ENCODE measurements around the gene ENOPH1. TPM values are rescaled to one million over a fixed set of nuclear protein-coding genes. Genes with fewer than 3 reads are reported as not detected.

The ENOPH1 gene
- total and polyA plus RNA-seq, 2 of the 13 experiments (the other 11 are each of a cell fraction or from before 2014, with no cell fraction given) = 15.5 to 64.3 TPM

DNA sequence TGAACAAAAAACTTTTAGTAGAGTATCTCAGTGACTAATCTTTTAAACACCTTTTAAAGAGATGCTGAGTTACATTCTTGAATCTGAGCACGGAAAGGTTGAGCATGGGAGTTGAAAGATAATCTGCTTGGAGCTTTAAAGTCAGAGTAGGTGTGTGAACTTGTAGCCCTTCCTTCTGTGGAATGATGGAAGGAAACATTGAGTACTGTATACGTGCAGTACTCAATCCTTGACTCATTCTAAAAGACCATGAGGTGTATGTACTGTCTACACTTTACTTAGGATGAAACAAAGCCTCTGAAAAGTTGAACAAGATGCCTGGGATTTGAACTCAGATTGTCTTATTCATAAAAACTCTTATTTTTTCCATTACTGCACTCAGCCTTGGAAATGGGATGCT lies 3.4 kb downstream of the ENOPH1 start:
- Histone ChIP-seq H3K36me3 (replicated peaks in 1 of 2; ENCODE audit: control insufficient read depth in 1 of 2, insufficient read depth in 2 of 2, low read length in 2 of 2) (no peaks in the 10 kb centered on the region; a peak in 1 of 5 replicates), H2AFZ (ENCODE audit: low read length) (no peak overlapping the region), H3K27ac (ENCODE audit: extremely low read length, insufficient read depth, low read length) (no peak overlapping the region), H4K20me1 (ENCODE audit: insufficient read depth, low read length) (peaks cover 13% of the 10 kb centered on the region), H3K79me2 (ENCODE audit: insufficient read depth, low read length) (peaks cover 86% of the 10 kb centered on the region), H3K9me3 (ENCODE audit: low read length) (no peaks in the 10 kb centered on the region), H3K4me1 (ENCODE audit: insufficient read depth, low read length) (peaks cover 75% of the 10 kb centered on the region), H3K9ac (ENCODE audit: insufficient read depth, low read depth, low read length) (no peak overlapping the region), H3K27me3 (ENCODE audit: control insufficient read depth in 1 of 2, insufficient read depth in 2 of 2, low read length in 2 of 2) (no peaks in the 10 kb centered on the region; a peak in 1 of 5 replicates), H3K4me3 (replicated peaks in 1 of 3; ENCODE audit: insufficient read depth in 1 of 3, low read depth in 2 of 3, low read length in 3 of 3) (no peak overlapping the region), H3K4me2 (ENCODE audit: low read depth, low read length) (peak overlapping the region; percentile 30)
- intact Hi-C loops (cut with micrococcal nuclease; ENCODE audit: unreplicated experiment) = loop anchor here (10.0 kb wide), 1 partner anchor 149 kb away; no protein-coding TSS in a partner anchor
- WGBS (ENCODE audit: low lambda C conversion rate) = 66% methylated on average over 2 of the region's 2 CpGs
- ATAC-seq (no peak), DNase-seq (ENCODE audit: low spot score) (no peak), FAIRE-seq (no peak)
- TF ChIP-seq, protein P1, sequence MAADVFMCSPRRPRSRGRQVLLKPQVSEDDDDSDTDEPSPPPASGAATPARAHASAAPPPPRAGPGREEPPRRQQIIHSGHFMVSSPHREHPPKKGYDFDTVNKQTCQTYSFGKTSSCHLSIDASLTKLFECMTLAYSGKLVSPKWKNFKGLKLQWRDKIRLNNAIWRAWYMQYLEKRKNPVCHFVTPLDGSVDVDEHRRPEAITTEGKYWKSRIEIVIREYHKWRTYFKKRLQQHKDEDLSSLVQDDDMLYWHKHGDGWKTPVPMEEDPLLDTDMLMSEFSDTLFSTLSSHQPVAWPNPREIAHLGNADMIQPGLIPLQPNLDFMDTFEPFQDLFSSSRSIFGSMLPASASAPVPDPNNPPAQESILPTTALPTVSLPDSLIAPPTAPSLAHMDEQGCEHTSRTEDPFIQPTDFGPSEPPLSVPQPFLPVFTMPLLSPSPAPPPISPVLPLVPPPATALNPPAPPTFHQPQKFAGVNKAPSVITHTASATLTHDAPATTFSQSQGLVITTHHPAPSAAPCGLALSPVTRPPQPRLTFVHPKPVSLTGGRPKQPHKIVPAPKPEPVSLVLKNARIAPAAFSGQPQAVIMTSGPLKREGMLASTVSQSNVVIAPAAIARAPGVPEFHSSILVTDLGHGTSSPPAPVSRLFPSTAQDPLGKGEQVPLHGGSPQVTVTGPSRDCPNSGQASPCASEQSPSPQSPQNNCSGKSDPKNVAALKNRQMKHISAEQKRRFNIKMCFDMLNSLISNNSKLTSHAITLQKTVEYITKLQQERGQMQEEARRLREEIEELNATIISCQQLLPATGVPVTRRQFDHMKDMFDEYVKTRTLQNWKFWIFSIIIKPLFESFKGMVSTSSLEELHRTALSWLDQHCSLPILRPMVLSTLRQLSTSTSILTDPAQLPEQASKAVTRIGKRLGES (CRISPR knock-in tag; IDR thresholded peaks at IDR 0.05; ENCODE audit: borderline replicate concordance) = no peak
- TF ChIP-seq ZNF501 (CRISPR knock-in tag; IDR thresholded peaks at IDR 0.05) (no peak), ZNF746 (CRISPR knock-in tag; IDR thresholded peaks at IDR 0.05) (no peak), MEIS2 (CRISPR knock-in tag; IDR thresholded peaks at IDR 0.05) (no peak)
- no TSS peak for BruUV-seq (replicated peaks)
- ChIA-PET CTCF (ENCODE audit: low intra/inter-chr PET ratio, low total read pairs) (no interaction called here), POLR2A (no interaction called here)
- in situ Hi-C loops (cut with HindIII; ENCODE audit: extremely low pct_ligation_motif_present, low pct_unique_long_range_greater_than_20kb) = no loop called here

DNA sequence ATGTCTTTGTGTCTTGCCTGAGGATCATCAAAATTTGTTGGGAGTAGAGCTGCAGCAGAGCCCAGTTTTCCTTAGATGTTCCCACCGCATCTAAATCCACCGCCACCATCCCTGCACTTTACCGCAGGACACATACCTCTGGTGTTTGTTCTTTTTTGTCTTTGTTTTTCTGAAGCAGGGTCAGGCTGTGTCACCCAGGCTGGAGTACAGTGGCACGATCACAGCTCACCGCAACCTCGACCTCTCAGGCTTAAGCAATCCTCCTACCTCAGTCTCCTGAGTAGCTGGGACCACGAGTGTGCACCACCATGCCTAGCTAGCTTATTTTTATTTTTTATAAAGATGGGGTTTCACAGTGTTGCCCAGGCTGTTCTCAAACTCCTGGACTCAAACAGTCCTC lies 4.6 kb downstream of the ENOPH1 start:
- no peak overlapping the region for H2AFZ ChIP-seq (ENCODE audit: low read length)
- FAIRE-seq (peak; percentile 73), ATAC-seq (peak; percentile 51), DNase-seq (ENCODE audit: low spot score) (peak; percentile 80)
- peak overlapping the region; percentile 30 for H3K4me2 ChIP-seq (ENCODE audit: low read depth, low read length)
- H3K36me3 ChIP-seq (replicated peaks in 1 of 2; ENCODE audit: control insufficient read depth in 1 of 2, insufficient read depth in 2 of 2, low read length in 2 of 2) = no peaks in the 10 kb centered on the region; a peak in 1 of 5 replicates
- POLR2A ChIA-PET = no interaction called here
- H3K79me2 ChIP-seq (ENCODE audit: insufficient read depth, low read length) = peaks cover 89% of the 10 kb centered on the region
- no peaks in the 10 kb centered on the region for H3K9me3 ChIP-seq (ENCODE audit: low read length)
- no peak overlapping the region for H3K9ac ChIP-seq (ENCODE audit: insufficient read depth, low read depth, low read length)
- H3K4me3 ChIP-seq (replicated peaks in 1 of 3; ENCODE audit: insufficient read depth in 1 of 3, low read depth in 2 of 3, low read length in 3 of 3) = peak overlapping the region in 1 of 3 experiments; percentile 26; a peak in 1 of 6 replicates
- intact Hi-C loops (cut with micrococcal nuclease; ENCODE audit: unreplicated experiment) (loop anchor here (10.0 kb wide), 1 partner anchor 150 kb away; no protein-coding TSS in a partner anchor), in situ Hi-C loops (cut with HindIII; ENCODE audit: extremely low pct_ligation_motif_present, low pct_unique_long_range_greater_than_20kb) (no loop called here)
- H3K27ac ChIP-seq (ENCODE audit: extremely low read length, insufficient read depth, low read length) = peak overlapping the region; percentile 26
- WGBS (ENCODE audit: low lambda C conversion rate) = 4% methylated on average over 7 of the region's 7 CpGs
- peaks cover 17% of the 10 kb centered on the region for H4K20me1 ChIP-seq (ENCODE audit: insufficient read depth, low read length)
- H3K27me3 ChIP-seq (ENCODE audit: control insufficient read depth in 1 of 2, insufficient read depth in 2 of 2, low read length in 2 of 2) = no peaks in the 10 kb centered on the region; a peak in 1 of 5 replicates
- peaks cover 86% of the 10 kb centered on the region for H3K4me1 ChIP-seq (ENCODE audit: insufficient read depth, low read length)
- CTCF ChIA-PET (ENCODE audit: low intra/inter-chr PET ratio, low total read pairs) = no interaction called here
- no TSS peak for BruUV-seq (replicated peaks)
- TF ChIP-seq PHF5A (CRISPR knock-in tag; IDR thresholded peaks at IDR 0.05; ENCODE audit: low read depth, unreplicated experiment) (no peak), POLR2G (IDR thresholded peaks at IDR 0.05; ENCODE audit: low read depth, low read length) (no peak), ZNF572 (CRISPR knock-in tag; IDR thresholded peaks at IDR 0.05) (no peak), ZNF644 (CRISPR knock-in tag; IDR thresholded peaks at IDR 0.05; ENCODE audit: low read depth) (no peak), KDM1A (CRISPR knock-in tag; IDR thresholded peaks at IDR 0.05) (0 out of 2 replicates have a peak, but pooled peaks have one; percentile 28), FOXK1 (CRISPR knock-in tag; IDR thresholded peaks at IDR 0.05; ENCODE audit: borderline replicate concordance, low read depth) (peak; percentile 45; the same call in 1 of the 2 replicates), IKZF4 (CRISPR knock-in tag; IDR thresholded peaks at IDR 0.05; ENCODE audit: borderline replicate concordance, low read depth, not compliant biosample characterization) (no peak), YEATS4 (CRISPR knock-in tag; IDR thresholded peaks at IDR 0.05; ENCODE audit: borderline replicate concordance) (no peak)
- TF ChIP-seq, protein P2, sequence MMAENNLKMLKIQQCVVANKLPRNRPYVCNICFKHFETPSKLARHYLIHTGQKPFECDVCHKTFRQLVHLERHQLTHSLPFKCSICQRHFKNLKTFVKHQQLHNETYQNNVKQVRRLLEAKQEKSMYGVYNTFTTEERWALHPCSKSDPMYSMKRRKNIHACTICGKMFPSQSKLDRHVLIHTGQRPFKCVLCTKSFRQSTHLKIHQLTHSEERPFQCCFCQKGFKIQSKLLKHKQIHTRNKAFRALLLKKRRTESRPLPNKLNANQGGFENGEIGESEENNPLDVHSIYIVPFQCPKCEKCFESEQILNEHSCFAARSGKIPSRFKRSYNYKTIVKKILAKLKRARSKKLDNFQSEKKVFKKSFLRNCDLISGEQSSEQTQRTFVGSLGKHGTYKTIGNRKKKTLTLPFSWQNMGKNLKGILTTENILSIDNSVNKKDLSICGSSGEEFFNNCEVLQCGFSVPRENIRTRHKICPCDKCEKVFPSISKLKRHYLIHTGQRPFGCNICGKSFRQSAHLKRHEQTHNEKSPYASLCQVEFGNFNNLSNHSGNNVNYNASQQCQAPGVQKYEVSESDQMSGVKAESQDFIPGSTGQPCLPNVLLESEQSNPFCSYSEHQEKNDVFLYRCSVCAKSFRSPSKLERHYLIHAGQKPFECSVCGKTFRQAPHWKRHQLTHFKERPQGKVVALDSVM (CRISPR knock-in tag; IDR thresholded peaks at IDR 0.05) = peak; percentile 88
